Activated naive CD4-positive, alpha-beta T cell treated with anti-CD3 and anti-CD28 coated beads, Interleukin-2, amount 50 U/mL, for 16 hours (primary cell): ENCODE data around the gene NHSL1.

Experiments
- DNase-seq: peaks from one replicate; pipeline ENCODE4 v3.0.0-alpha.2; 2020

Gene NHSL1

GRCh38 chr6:138499303-138500018 lies at the start of gene NHSL1:
NHSL1 (minus strand) TSS chr6:138499494; CDS start chr6:138499290, 204 bp downstream.
- DNase-seq = no peak

DNA sequence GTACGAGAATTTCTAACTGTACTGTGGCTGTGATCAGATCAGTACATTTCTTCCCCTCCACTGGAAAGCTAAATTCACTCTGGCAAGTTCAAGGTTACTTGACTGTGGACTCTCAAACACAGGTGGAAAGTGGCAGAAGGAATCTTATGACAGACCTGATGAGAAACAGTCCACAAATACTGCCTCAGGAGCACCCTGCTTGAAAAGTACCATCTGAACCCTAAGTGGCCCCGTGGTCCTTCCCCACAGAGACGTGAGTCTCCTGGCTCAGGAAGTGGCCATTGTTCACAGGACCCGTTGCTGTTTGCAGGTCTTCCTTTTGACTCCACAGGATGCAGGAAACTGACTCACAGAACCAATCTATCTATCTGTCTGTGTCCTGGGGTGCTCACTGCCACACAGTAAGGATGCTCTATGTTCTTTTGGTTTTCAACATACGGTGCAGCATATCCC lies 47.5 kb upstream of the NHSL1 start:
- no peak for DNase-seq

GRCh38 chr6:138545621-138545980 lies 46.3 kb upstream of the NHSL1 start:
- DNase-seq = no peak

- DNase-seq = no peak
Measured at GRCh38 chr6:138544501-138544900, 45.2 kb upstream of the NHSL1 start.

DNA sequence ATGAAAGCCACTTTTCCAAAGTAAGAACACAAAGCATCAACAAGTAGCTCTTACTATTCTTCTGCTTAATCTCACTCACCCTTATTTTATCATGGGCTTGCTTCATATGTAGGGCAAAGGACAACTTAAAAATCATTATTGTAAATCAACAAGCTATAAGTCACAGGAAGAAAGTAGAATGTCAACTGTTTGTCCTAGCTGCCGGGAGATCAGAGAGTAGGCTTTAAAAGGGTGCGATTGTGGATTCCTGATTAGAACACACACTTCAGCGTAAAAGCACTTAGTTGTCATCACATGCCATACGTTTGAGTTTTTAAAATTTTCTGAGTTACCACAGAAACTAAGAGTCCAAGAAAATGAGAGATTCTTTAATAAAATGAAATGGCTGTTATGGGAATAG lies 44.4 kb upstream of the NHSL1 start:
- DNase-seq = no peak

DNA sequence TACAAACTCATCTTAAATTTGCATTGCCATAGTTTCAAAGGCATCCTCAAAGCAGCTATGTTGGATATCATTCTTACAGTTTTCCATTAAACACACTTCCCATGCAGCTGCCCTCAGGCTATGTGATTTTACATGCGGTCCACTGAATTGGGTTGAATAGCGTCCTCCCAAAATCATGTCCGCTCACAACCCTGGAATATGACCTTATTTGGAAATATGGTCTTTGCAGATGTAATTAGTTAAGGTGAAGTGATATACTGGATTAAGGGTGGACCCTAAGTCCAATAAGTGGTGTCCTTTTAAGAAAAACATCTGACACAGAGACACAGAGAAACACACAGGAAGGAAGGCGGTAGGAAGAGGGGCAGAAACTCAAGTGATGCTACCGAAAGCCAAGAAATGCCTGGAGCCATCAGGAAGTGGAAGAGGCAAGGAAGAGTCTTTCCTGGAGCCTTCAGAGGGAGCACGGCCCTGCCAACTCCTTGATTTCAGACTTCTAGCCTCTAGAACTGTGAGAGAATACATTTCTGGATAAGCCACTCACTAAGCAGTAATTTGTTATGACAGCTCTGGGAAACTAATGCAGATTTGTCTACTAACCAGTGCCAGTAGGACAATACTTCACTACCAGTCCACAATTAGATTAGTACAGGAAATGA lies 42.7 kb upstream of the NHSL1 start:
- no peak for DNase-seq

GRCh38 chr6:138540468-138540867 lies 41.2 kb upstream of the NHSL1 start:
- no peak for DNase-seq

DNA sequence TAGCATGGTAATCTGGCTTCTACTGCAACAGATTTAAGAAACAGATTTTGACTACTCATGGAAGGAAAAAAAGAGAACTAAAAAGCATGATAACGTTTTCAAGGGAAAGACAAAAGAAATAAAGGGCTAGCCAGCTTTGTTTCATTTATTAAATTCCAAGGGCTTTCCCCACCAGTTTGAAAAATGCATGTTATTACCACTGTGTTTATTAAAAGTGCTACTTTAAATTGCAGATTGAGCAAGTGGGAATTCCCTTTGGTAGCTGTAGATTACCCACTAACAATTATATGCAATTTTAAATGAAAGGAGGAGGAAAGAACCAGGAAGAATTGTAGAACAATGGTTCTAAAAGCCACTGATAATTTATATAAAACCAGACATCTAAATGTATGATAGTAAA lies 40.6 kb upstream of the NHSL1 start:
- DNase-seq = no peak

- DNase-seq = no peak
Measured at GRCh38 chr6:138538390-138539031, 39.2 kb upstream of the NHSL1 start.

DNA sequence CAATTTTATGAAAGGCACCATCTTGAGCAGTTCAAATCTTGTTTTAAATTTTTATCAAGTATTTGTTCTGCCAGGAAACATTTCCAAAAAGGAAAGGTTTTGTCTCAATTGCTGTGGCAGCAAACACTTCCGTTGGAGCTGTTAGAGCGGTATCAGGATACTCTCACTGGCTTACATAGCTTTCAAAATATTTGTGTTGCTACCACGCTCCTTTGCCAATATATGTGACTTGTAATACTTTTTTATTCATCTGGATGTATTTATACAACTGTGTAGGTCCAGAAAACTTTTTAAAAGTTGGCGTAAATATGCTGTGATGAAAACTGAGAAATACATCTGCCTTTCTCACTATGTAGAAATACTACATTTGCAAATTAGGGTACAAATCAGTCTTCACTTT lies 37.8 kb upstream of the NHSL1 start:
- no peak for DNase-seq

- DNase-seq = no peak
Measured at GRCh38 chr6:138535728-138536455, 36.6 kb upstream of the NHSL1 start.

GRCh38 chr6:138533667-138534066 lies 34.4 kb upstream of the NHSL1 start:
- DNase-seq = no peak

GRCh38 chr6:138531387-138531786 lies 32.1 kb upstream of the NHSL1 start:
- no peak for DNase-seq

DNA sequence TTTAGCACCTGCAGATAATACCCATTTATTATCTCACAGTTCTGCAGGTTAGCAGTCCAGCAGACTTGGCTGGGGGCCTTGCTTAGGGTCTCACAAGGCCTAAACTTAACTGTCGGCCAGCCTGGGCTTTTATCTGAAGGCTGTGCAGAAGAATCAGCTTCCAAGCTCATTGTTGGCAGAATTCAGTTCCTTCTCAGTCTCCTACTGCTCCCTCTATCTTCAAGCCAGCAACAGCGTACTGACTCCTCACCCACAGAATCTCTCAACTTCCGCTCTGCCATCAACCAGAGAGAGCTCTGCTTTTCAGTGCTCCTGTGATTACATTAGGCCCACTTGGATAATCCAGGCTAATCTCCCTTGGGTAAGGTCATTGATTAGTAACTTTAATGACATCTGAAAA lies 30.2 kb upstream of the NHSL1 start:
- no peak for DNase-seq

DNA sequence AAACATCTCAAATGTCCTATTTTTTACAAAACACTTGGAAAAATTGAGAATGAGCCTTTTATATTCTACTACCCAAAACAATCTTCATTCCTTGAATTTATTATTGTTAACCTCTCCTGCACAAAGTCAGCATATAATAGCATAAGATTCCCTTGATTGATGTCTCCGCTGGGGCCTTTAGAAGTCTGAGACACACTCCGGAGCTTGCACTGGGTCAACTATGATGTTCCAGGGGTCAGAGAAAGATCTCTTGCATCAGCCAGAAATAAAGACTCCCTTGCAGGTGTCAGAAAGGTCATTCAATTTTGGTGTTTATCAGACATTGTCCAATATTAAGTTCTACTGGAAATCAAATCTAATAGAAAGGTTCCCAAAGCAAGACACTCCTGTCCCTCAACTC lies 29.7 kb upstream of the NHSL1 start:
- DNase-seq = no peak

DNA sequence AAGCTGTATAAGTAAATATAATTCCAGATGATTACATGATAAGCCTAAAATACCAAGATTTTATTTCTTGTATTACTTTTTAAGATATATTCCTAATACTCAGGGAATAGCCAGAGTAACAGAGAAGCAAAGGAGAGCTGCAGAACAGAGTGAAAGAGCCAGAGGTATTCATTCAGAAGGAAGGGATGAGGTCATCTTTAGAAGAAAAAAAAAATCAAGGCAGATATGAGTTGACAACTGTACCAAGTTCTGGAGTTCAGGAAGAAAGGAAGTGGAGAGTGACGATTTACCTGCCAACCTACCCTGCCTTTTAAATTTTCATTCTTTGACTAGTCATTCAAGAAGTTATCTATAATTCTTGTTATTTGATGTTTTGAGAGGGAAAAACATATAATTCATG lies 28.8 kb upstream of the NHSL1 start:
- DNase-seq = no peak

DNA sequence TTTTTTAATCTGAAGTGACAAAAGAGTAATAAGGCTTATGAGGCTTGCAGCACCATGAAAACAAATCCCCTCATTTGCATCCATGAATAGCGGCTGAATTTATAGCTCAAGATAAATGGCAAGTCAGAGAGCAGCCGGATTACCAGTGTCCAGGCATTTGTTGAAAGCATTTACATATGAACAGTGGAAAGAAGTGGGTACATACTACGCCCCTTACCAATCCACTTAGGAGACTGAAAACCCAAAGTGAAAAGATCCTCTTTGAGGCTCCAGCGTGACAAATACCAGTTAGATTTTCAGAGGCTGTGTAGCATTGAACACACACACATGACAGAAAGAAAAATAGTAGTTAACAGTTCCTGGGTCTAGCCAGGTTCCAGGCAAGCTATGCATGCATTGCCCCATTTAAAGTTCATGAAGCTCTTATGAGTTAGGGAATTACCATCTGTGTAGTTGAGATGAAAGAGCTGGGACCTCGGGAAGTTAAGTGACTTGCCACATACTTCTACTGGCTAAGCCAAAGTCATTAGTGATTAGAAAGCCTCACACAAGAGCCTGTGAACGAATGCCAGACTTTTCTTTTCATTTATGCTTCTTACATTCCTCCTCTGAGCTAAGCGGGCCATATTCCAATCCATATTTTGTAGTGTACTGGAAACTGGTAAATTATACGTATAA lies 28.3 kb upstream of the NHSL1 start:
- DNase-seq = no peak

- DNase-seq = no peak
Measured at GRCh38 chr6:138526822-138527235, 27.5 kb upstream of the NHSL1 start.

DNA sequence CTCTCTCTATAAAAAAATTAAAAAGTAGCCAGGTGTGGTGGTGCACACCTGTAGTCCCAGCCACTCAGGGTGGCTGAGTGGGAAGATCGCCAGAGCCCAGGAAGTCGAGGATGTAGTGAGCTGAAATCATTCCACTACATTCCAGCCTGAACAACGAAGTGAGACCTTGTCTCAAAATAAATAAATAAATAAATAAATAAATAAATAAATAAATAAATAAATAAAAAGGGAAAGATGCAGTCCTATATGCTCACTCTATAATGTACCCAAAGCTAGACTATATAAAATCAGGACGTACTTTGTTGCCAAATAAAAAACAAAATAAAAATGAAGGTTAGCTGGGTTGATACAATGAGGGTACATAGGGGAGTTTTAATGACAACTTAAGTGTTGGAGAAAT lies 26.1 kb upstream of the NHSL1 start:
- DNase-seq = no peak

DNA sequence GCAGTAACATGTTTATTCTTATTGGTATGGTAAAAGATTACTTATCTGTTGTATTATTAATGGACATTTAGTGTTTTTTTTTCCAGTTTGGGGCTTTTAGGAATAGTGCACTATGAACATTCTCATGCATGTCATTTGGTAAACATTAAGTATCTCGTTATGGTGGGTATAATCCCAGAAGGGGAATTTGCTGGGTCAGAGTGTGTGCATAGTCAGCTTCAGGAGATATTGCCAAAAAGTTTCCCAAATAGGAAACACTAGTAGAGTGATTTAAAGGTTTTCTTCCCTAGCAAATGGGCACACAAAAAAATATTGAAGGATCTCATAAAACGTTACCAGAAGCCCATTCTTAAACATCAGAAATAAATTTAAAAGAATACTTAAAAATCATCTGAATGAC lies 25.2 kb upstream of the NHSL1 start:
- no peak for DNase-seq

GRCh38 chr6:138523347-138524210 lies 24.3 kb upstream of the NHSL1 start:
- DNase-seq = no peak

DNA sequence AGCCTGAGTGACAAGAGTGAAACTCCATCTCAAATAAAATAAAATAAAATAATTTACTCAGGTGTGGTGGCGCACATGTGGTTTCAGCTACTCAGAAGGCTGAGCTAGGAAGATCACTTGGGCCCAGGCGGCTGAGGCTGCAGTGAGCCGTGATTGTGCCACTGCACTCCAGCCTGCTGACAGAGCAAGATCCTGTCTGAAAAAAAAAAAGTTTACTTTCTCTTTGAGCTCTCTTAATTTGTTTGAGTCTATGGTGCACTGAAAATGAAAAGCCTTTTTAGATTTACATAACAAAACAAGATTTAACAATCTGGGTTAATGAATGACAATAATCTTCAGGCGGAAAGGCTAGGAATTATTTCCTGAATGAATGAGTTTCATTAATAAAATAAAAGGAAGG lies 23.3 kb upstream of the NHSL1 start:
- DNase-seq = no peak
